SU-DHL-6 (cell line): ENCODE measurements around the gene ANKRD29.

Source experiments
- H2AFZ ChIP-seq: fragments of 200-600 bp; sonication (generic); 2 replicates; pipeline ENCODE4 v1.6.1; 2014; ENCODE audit warnings: low read depth, mild to moderate bottlenecking, moderate library complexity, mixed read lengths, antibody characterized with exemption, low read length; ENCODE audit not compliant: severe bottlenecking
- H3F3A ChIP-seq: fragments of 200-600 bp; shearing (Covaris generic); 2 replicates; pipeline ENCODE4 v1.6.0; 2016; ENCODE audit warnings: antibody characterized with exemption, mild to moderate bottlenecking; ENCODE audit not compliant: insufficient read depth
- H3K27ac ChIP-seq: fragments of 200-600 bp; sonication (generic); 2 replicates; pipeline ENCODE4 v1.5.1; 2016; ENCODE audit warnings: low read depth, mild to moderate bottlenecking, low read length, moderate library complexity, mixed read lengths
- H3K27me3 ChIP-seq: fragments of 200-600 bp; sonication (generic), shearing (Covaris generic); 2 replicates; pipeline ENCODE4 v1.6.0; 2014; ENCODE audit warnings: mild to moderate bottlenecking, low read length
- H3K36me3 ChIP-seq: fragments of 200-600 bp; sonication (generic); 2 replicates; pipeline ENCODE4 v1.6.1; 2014; ENCODE audit warnings: mild to moderate bottlenecking, low read length, mixed read lengths
- H3K4me2 ChIP-seq: fragments of 300-600, 200-600 bp; shearing (Covaris generic), sonication (generic); 2 replicates; pipeline ENCODE4 v1.6.0; 2014; ENCODE audit warnings: low read length, low read depth, mild to moderate bottlenecking; ENCODE audit not compliant: poor library complexity, severe bottlenecking
- H3K4me3 ChIP-seq: fragments of 200-600 bp; sonication (generic); 2 replicates; pipeline ENCODE4 v1.5.1; 2014; ENCODE audit warnings: antibody characterized with exemption, low read length, mild to moderate bottlenecking, mixed read lengths; ENCODE audit not compliant: insufficient read depth, poor library complexity, severe bottlenecking
- H3K79me2 ChIP-seq: fragments of 200-600 bp; sonication (generic); 2 replicates; pipeline ENCODE4 v1.6.1; 2014; ENCODE audit warnings: mild to moderate bottlenecking, low read length, moderate library complexity; ENCODE audit not compliant: insufficient read depth
- H3K9ac ChIP-seq: fragments of 200-600 bp; sonication (generic); 2 replicates; pipeline ENCODE4 v1.7.0; 2014; ENCODE audit warnings: mild to moderate bottlenecking, low read length
- H3K9me2 ChIP-seq: fragments of 200-600 bp; sonication (generic); replicated peaks from 2 replicates; pipeline ENCODE4 v1.6.1; 2014; ENCODE audit warnings: low read length; ENCODE audit not compliant: insufficient read depth
- H3K9me3 ChIP-seq: fragments of 200-600 bp; sonication (generic); 2 replicates; pipeline ENCODE4 v1.6.1; 2014; ENCODE audit warnings: low read length, mixed read lengths; ENCODE audit not compliant: insufficient read depth
- H4K20me1 ChIP-seq: fragments of 200-600 bp; sonication (generic); 2 replicates; pipeline ENCODE4 v1.6.1; 2014; ENCODE audit warnings: low read depth, mild to moderate bottlenecking, antibody characterized with exemption, low read length, moderate library complexity, mixed read lengths
- EZH2phosphoT487 ChIP-seq: fragments of 200-600 bp; sonication (generic), shearing (Covaris generic); conservative IDR thresholded peaks from 2 replicates; pipeline ENCODE4 v1.6.1; 2018; ENCODE audit warnings: mild to moderate bottlenecking, antibody characterized with exemption, low read length, moderate library complexity, mixed read lengths
- TF ChIP-seq, protein P1 (sequence below): fragments of 200-600 bp; sonication (generic); IDR thresholded peaks from one replicate; pipeline ENCODE4 v1.5.1; 2017; ENCODE audit warnings: antibody characterized with exemption, mild to moderate bottlenecking, low read length, moderate library complexity; ENCODE audit not compliant: insufficient read depth, poor library complexity, severe bottlenecking

The ANKRD29 gene

DNA sequence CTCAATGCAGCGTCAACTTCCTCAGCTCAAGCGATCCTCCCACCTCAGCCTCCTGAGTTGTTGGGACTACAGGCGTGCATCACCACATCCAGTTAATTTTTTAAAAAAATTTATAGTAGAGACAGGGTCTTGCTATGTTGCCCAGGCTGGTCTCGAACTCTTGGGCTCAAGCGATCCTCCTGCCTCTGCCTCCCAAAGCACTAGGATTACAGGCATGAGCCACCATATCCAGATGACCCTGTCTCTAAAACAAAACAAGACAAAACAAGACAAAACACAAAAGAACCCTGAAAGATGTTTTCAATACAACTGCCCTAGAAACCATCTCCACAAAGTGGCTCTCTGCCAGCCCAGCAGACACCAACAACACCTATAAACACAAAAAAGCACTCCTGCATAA lies 31.4 kb downstream of the ANKRD29 start:
- H3K9ac ChIP-seq, result no peak overlapping the region
- no peaks in the 10 kb centered on the region for H3K9me2 ChIP-seq
- no peaks in the 10 kb centered on the region for H3K36me3 ChIP-seq
- no peak overlapping the region for H2AFZ ChIP-seq
- no peak overlapping the region for H3K4me2 ChIP-seq
- no peak overlapping the region for H3K4me3 ChIP-seq
- no peaks in the 10 kb centered on the region for H3K9me3 ChIP-seq
- H3K27ac ChIP-seq, result no peak overlapping the region
- H3K79me2 ChIP-seq, result no peaks in the 10 kb centered on the region
- no peak for TF ChIP-seq EZH2phosphoT487
- TF ChIP-seq, protein P1, sequence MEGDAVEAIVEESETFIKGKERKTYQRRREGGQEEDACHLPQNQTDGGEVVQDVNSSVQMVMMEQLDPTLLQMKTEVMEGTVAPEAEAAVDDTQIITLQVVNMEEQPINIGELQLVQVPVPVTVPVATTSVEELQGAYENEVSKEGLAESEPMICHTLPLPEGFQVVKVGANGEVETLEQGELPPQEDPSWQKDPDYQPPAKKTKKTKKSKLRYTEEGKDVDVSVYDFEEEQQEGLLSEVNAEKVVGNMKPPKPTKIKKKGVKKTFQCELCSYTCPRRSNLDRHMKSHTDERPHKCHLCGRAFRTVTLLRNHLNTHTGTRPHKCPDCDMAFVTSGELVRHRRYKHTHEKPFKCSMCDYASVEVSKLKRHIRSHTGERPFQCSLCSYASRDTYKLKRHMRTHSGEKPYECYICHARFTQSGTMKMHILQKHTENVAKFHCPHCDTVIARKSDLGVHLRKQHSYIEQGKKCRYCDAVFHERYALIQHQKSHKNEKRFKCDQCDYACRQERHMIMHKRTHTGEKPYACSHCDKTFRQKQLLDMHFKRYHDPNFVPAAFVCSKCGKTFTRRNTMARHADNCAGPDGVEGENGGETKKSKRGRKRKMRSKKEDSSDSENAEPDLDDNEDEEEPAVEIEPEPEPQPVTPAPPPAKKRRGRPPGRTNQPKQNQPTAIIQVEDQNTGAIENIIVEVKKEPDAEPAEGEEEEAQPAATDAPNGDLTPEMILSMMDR, result no peak
- no peaks in the 10 kb centered on the region for H3K27me3 ChIP-seq
- H4K20me1 ChIP-seq, result no peaks in the 10 kb centered on the region
- no peaks in the 10 kb centered on the region for H3F3A ChIP-seq

DNA sequence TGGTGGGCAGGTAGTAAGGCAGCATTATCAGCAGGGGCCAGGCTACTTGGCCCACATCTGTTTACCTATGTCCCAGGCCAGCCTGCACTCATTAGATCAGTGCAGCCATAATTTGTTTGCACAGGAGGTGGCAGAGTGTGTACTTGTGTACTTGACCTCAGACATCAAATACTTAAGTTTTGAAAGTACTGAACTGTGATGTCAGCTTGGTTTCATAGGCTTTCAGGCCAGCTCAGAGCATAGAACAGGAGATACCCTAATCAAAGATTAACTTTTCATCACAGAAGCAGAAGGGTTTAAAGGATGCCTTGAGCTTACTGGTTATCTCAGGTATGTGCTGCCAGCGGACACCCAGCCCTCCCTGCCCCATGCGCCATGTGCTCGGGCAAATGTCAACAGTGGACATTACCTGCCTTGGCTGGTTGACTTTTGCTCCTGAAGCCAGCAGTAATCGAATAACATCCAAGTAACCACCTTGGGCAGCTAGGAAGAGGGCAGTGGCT lies 33.2 kb downstream of the ANKRD29 start:
- Histone ChIP-seq H3K27ac (no peak overlapping the region), H3K4me3 (no peak overlapping the region), H4K20me1 (no peaks in the 10 kb centered on the region), H2AFZ (no peak overlapping the region), H3F3A (no peaks in the 10 kb centered on the region), H3K27me3 (no peaks in the 10 kb centered on the region), H3K9me3 (no peaks in the 10 kb centered on the region), H3K79me2 (no peaks in the 10 kb centered on the region), H3K9ac (no peak overlapping the region), H3K9me2 (no peaks in the 10 kb centered on the region), H3K36me3 (no peaks in the 10 kb centered on the region), H3K4me2 (no peak overlapping the region)
- no peak for TF ChIP-seq EZH2phosphoT487
- TF ChIP-seq, protein P1, result no peak

DNA sequence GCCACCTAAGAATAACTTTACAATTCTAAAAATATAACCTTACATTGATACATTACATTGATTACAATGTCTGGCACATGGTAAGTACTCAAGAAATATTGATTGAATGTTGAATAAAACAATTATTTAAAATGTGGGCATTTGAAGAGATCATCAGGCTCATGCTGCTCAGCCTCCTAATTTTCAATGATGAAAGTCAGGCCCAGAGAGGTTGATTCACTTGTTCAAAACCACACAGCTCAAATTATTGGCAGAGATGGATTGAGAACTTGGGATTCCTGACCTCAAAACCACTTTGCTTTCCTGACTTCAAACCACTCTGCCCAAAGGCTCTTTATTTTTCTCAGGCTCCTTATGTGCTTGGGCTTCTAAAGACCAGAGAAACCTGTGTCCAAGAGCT lies 34.7 kb downstream of the ANKRD29 start:
- Histone ChIP-seq H3K36me3 (no peaks in the 10 kb centered on the region), H3K4me3 (no peak overlapping the region), H4K20me1 (no peaks in the 10 kb centered on the region), H3K9me2 (no peaks in the 10 kb centered on the region), H3K9ac (no peak overlapping the region), H3K9me3 (no peaks in the 10 kb centered on the region), H3K4me2 (no peak overlapping the region), H2AFZ (no peak overlapping the region), H3K27ac (no peak overlapping the region), H3K79me2 (no peaks in the 10 kb centered on the region), H3F3A (no peaks in the 10 kb centered on the region), H3K27me3 (no peaks in the 10 kb centered on the region)
- TF ChIP-seq, protein P1, result no peak
- no peak for TF ChIP-seq EZH2phosphoT487
